ENCODE results near the gene DVL3.

DVL3 gene

DNA sequence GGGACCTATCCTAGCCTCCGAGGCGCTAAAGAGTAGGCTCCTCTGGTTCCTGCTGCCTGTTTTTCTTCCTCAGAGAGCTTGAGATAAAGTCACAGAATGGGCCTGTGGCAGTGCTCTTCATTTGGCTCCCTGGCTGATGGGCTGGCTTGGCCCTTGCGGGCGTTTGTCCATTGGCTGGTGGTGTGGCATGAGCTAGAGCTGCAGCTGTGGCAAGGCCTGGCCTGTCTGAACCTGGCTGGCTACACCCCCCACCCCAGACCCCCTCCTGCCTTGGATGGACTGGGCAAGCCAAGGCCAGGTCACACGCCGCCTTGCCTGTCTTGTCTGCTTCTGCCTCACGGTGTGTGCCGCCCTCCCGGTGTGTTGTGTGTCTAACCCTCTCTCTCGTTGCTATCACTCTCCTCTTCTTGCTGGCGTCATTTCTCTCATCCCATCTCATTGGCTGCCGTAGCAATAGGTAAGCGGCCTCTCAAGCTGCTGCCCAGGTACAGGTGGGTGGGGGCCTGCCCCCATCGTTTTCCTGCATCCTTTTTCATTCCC, 22.7 kb downstream of the DVL3 start:
- DNase-seq, result no peak

- DNase-seq, result no peak
These were observed 23.5 kb downstream of the DVL3 start for GRCh38 chr3:184178521-184179138.

DNA sequence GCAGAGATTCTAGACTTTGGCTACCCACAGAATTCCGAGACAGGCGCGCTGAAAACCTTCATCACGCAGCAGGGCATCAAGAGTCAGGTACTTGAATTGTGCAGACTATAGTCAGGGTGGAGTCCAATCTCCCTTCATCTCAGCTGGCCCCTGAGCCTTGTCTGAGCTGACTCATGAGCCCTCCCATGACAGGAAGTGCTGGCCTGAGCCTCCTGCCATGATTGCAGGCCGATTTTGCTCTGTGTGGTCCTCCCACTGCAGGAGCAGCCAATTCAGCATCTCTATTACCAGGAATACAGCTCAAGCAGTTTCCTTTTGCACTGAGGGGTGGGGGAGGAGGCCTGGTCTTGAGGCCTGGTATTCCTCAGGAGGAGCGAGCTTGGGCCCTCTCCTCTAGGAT, 25.0 kb downstream of the DVL3 start:
- DNase-seq, result no peak

DNA sequence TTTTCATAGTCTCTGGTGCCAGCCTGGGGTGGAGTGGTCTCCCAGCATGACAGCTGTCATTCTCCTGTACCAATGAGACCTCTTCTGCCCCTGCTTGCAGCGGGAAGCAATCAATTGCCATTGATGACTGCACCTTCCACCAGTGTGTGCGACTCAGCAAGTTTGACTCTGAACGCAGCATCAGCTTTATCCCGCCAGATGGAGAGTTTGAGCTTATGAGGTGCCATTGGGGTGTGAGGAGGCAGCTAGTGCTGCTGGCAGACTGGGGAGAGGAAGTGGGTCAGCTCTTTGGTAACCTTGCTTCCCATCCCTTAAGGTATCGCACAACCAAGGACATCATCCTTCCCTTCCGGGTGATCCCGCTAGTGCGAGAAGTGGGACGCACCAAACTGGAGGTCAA, 26.4 kb downstream of the DVL3 start:
- DNase-seq, result no peak

GRCh38 chr3:184183679-184184078, 28.5 kb downstream of the DVL3 start:
- no peak for DNase-seq

- no peak for DNase-seq
These were observed 29.5 kb downstream of the DVL3 start for GRCh38 chr3:184184546-184185230.

DNA sequence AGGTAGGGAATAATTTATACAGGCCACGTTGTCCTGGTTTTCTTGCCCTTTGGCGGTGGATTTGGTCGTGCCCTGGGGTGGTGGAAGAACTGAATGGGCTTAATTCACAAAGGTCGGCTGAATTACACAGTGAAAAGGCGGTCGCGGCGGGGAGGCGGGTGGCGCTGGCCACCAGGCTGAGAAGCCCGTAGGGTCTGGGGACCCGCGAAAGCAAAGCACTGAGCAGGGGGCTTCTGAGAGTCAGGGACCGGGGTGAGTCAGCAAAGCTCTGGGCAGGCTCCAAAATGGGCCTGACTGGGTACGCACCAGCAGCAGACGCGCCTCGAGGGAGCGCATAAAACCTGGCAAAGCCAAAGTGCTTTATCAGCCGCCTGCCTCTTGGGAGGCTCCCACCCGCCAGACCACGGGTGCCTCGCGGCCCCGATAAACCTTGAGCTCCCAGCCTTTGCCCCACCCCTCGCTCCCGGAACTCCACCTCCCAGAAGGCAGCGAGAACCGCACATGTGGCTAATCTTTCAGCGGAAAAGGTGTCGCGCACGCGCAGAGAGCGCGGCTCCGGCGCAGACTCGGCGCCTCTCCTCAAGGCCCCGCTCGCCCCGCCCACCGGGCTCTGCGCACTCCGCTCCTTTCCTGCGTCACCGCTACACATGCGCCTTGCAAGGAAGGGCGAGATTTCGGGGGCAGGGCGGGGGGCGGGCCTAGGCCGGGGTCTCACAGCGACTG, 30.4 kb downstream of the DVL3 start:
- peak; percentile 99 for DNase-seq

DNA sequence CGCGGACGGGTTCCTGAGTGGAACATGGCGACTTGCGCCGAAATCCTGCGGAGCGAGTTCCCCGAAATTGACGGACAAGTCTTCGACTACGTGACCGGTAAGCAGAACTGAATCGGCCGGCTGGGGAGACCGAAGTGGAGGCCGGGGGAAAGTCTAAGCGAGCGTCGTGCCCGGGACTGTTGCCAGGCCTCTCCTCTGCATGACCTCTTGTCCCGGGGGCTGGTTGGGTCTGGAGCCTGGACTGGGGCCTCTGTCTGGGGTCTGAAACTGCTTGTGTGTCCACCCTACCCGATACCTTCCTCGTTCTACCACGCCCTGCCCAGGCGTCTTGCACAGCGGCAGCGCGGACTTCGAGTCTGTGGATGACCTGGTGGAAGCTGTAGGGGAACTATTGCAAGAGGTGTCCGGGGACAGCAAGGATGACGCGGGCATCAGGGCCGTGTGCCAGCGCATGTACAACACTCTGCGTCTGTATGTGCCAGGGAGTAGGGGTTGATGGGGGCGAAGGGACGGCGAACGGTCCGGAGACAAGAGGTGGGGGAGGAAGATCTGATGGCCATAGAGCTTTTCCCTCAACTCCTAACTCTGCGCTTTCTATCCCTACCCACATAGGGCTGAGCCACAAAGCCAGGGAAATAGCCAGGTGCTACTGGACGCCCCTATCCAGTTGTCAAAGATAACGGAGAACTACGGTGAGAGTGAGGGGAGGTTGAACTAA, 31.2 kb downstream of the DVL3 start, which contains the start of gene ABCF3:
Gene ABCF3 (plus strand): TSS at position 16 of the 718 bp plus-strand sequence. CDS start 9 bp downstream, at position 25.
- DNase-seq, result no peak

GRCh38 chr3:184186902-184187207, 31.7 kb downstream of the DVL3 start:
- DNase-seq, result no peak

GRCh38 chr3:184188080-184188479, 32.9 kb downstream of the DVL3 start:
- DNase-seq, result no peak

DNA sequence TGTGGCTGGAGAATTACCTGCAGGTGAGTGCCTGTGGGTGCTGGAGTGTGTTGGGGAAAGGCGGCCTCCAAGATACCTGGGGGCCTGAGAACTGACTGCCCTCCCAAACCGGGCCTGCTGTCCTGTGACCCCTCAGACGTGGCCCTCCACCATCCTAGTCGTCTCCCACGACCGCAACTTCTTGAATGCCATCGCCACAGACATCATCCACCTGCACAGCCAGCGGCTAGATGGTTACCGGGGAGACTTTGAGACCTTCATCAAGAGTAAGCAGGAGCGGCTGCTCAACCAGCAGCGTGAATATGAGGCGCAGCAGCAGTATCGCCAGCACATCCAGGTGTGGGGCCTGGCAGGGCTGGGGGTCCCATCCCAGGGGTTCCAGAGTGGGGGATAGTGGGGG, 34.2 kb downstream of the DVL3 start:
- DNase-seq, result no peak

DNA sequence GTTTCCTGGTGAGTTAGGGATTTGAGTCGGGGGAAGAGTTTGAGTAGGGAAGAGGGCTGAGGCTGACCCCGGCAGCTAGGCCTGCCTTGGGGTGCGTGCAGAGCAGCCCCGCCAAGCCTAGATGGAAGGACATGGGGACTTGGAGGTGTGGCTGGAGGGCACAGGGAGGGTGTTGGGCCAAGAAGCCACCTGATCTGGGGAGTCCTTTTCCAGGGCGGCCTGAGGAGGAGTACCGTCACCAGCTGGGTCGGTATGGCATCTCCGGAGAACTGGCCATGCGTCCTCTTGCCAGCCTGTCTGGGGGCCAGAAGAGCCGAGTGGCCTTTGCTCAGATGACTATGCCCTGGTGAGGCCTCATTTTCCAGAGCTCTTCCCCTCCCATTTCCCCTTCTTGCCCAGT, 37.7 kb downstream of the DVL3 start:
- no peak for DNase-seq

GRCh38 chr3:184193991-184194539, 38.9 kb downstream of the DVL3 start:
- DNase-seq, result no peak

DNA sequence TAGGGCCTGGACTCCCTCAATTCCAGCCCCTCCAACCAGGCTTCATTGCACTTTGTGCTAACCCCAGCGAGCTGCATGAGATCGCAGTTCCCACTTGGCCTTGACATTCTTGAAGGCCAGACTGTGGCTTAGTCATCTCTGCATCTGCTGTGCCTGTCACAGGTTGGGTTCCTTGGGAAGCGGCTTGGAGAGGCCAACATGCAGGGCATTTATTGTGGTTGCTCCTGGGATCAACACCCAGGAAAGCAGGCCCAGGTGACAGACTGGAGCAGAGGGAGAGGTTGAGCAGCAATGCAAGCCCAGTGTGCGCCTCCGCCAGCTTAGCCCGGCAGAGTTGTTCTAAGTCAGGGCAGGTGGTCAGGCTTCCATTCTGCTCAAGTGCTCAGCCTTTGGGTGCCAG, 41.4 kb downstream of the DVL3 start:
- no peak for DNase-seq

- no peak for DNase-seq
These were observed 43.3 kb downstream of the DVL3 start for GRCh38 chr3:184198509-184198908.

DNA sequence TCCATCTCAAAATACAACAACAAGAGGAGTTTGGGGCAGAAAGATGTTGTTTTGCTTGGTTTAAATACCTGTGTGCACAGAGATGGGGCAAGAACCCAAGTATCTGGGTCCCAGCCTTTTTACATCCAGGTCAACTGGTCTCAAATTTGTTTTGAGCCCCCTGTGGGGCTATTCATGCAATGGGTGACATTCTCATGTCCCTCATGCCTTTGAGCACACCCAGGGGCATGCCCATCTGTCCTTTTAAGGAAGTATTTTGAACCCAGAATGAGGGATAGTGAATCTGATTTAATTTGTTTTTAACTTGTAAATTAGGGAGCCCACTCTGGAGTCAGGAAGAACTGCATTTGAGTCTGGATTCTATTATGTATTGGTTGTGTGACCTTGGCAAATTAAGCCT, 45.6 kb downstream of the DVL3 start:
- DNase-seq, result no peak

DNA sequence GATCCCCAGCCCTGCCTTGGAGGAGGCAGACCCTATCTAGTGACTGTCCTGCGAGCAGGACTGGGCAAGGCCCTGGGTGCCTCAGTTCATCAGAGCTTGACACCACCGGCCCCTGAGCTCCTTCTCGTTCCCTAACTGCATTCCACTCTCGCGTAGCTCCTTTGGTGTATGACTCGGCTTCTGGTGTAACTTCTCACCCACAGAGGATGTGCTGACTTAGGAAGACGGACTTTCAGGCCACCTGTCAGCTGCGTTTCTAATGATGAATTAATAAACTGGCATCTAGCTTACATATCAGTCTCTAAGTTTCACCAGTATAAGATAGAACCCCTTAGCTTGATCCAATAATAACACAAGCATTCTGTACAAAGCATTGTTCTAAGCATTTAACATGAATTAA, 48.3 kb downstream of the DVL3 start:
- DNase-seq, result no peak

DNA sequence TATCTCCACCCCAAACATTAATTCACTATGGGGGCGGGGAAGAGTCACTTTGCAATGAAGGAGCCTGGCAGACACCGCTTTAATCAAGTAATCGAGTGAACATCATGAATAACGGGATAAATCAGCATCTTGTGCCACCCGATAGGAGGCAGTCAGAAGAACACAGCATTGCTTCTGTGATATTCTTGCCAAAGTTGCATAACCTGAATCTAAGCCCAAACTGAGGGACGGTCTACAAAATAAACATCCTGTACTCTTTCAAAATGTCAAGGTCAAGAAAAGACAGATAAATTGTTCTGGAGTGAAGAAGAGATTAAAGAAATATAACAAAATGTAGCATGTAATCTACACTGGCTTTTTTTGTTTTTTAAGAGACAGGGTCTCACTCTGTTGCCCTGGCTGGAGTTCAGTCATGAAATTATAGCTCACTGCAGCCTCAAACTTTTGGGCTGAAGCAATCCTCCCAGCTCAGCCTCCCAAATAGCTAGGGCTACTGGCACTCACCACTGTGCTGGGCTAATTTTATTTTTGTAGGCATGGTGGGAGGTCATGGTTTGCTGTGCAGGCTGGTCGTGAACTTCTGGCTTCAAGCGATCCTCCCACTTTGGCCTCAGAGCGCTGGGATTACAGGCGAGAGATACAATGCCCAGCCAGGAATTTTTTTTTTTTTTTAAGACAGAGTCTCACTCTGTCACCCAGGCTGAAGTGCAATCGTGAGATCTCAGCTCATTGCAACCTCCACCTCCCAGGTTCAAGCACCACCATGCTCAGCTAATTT, 54.2 kb downstream of the DVL3 start:
- no peak for DNase-seq

GRCh38 chr3:184211297-184211696, 56.1 kb downstream of the DVL3 start:
- DNase-seq, result no peak

- no peak for DNase-seq
These were observed 56.5 kb downstream of the DVL3 start for GRCh38 chr3:184211718-184212117.

DNA sequence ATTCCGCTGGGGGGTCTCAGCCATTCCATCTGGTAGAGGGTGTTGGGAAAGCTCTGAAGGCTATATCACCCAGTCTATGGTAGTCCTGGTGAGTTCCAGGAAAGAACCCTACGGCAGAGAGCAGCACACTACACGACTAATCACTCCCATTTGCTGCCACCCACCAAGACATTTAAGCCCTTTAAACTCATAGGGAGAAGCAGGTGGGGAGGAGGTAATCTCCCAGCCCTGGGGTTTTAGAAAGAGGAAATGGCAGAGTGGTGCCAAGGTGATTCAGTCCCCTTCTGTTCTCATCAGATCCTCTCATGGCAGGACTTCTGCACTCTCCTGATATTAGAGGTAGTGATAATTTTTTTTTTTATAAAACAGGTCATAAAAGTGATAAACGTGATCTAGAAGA, 63.6 kb downstream of the DVL3 start:
- DNase-seq, result no peak

DNA sequence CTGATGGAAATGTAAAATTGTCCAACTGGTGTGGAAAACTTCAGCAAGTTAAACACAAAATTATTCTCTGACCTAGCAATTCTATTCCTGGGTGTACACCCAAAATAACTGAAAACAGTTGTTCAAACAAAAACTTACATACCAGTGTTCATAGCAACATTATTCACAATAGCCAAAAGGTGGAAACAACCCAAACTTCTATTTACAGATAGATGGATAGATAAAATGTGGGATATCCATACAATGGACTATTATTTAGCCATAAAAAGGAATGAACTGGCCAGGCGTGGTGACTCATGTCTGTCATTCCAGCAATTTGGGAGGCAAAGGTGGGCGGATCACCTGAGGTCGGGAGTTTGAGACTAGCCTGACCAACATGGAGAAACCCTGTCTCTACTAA, 67.3 kb downstream of the DVL3 start:
- no peak for DNase-seq
